NCI-H146 (cell line): ENCODE data around the gene SLC19A1.

Experiments
- DNase-seq: peaks from one replicate; lab custom pipeline; 2025; lab: John Stamatoyannopoulos, UW

The SLC19A1 gene

GRCh38 chr21:45545236-45545570 is 3.0 kb upstream of the SLC19A1 start:
- no peak for DNase-seq

GRCh38 chr21:45544449-45545235 is 2.4 kb upstream of the SLC19A1 start:
- DNase-seq = no peak

- DNase-seq = no peak
Measured at GRCh38 chr21:45543710-45544448, 1.6 kb upstream of the SLC19A1 start.

- no peak for DNase-seq
Measured at GRCh38 chr21:45543371-45543709, 1.1 kb upstream of the SLC19A1 start.

- no peak for DNase-seq
Measured at GRCh38 chr21:45542667-45543370, 579 bp upstream of the SLC19A1 start.

- DNase-seq = peak; percentile 29
Measured at GRCh38 chr21:45541221-45542039, 810 bp downstream of the SLC19A1 start.

GRCh38 chr21:45540601-45540970 is 1.7 kb downstream of the SLC19A1 start:
- DNase-seq = no peak

GRCh38 chr21:45539796-45540600 is 2.2 kb downstream of the SLC19A1 start:
- no peak for DNase-seq

GRCh38 chr21:45539046-45539795 is 3.0 kb downstream of the SLC19A1 start:
- no peak for DNase-seq

GRCh38 chr21:45538381-45539045 is 3.7 kb downstream of the SLC19A1 start:
- no peak for DNase-seq

- no peak for DNase-seq
Measured at GRCh38 chr21:45537746-45538291, 4.4 kb downstream of the SLC19A1 start.

- no peak for DNase-seq
Measured at GRCh38 chr21:45537111-45537745, 5.0 kb downstream of the SLC19A1 start.

- no peak for DNase-seq
Measured at GRCh38 chr21:45536301-45537081, 5.7 kb downstream of the SLC19A1 start.

- DNase-seq = no peak
Measured at GRCh38 chr21:45535341-45536081, 6.7 kb downstream of the SLC19A1 start.

- no peak for DNase-seq
Measured at GRCh38 chr21:45534636-45535331, 7.5 kb downstream of the SLC19A1 start.

- no peak for DNase-seq
Measured at GRCh38 chr21:45533846-45534635, 8.2 kb downstream of the SLC19A1 start.
